Activated T-helper 2 cell treated with anti-CD3 and anti-CD28 coated beads, Interferon-gamma antibody, Interleukin-2, Interleukin-4, amounts not matched to agents 10 μg/mL and 5 μg/mL and 100 μg/mL, durations not matched to agents 14 hours and 24 hours and 36 hours (primary cell): ENCODE measurements around the gene AMN. TPM values are rescaled to one million over a fixed set of nuclear protein-coding genes. Genes with fewer than 3 reads are reported as not detected.
"Not testable (repeated sequence)": the region's sequence is repeated elsewhere in the genome, so short reads cannot be mapped to it uniquely, and the experiment has no call there.

Experiments used
- DNase-seq: peaks from one replicate; pipeline ENCODE4 v3.0.0; 2021; ENCODE audit warnings: low spot score
- H3K27ac Mint-ChIP-seq: one replicate; pipeline ENCODE4 v1.8.0; 2021; ENCODE audit warnings: mixed read lengths
- H3K27me3 Mint-ChIP-seq: one replicate; pipeline ENCODE4 v1.8.0; 2021; ENCODE audit warnings: low read depth, mixed read lengths
- H3K36me3 Mint-ChIP-seq: one replicate; pipeline ENCODE4 v1.8.0; 2021; ENCODE audit warnings: low read depth, mixed read lengths
- H3K4me1 Mint-ChIP-seq: one replicate; pipeline ENCODE4 v1.8.0; 2021; ENCODE audit warnings: low read depth, mixed read lengths
- H3K4me3 Mint-ChIP-seq: one replicate; pipeline ENCODE4 v1.8.0; 2021; ENCODE audit warnings: low read depth, mild to moderate bottlenecking, moderate library complexity, mixed read lengths
- H3K9me3 Mint-ChIP-seq: one replicate; pipeline ENCODE4 v1.8.0; 2021; ENCODE audit warnings: mixed read lengths
- intact Hi-C: fragments of 100-400 bp; cut with micrococcal nuclease; formaldehyde crosslinking; loops from one replicate; pipeline ENCODE4 v1.15.1; 2023
- total RNA-seq: library from RNA; stranded (reverse); gene quantifications from 2 replicates; pipeline ENCODE4 v1.2.3, GENCODE V29; 2022

AMN gene
- 0.44 and 0.55 TPM in 2 replicates for total RNA-seq

- DNase-seq, result no peak
- Mint-ChIP-seq H3K4me3 (peak within 1 kb of the TSS; percentile 49), H3K36me3 (no peaks in the 10 kb centered on the region), H3K9me3 (no peaks in the 10 kb centered on the region), H3K27ac (no peak within 1 kb of the TSS), H3K4me1 (peaks cover 1% of the 10 kb centered on the region), H3K27me3 (peaks cover 21% of the 10 kb centered on the region)
- intact Hi-C loops, result no loop called here
Measured at GRCh38 chr14:102922490-102923200, at the start of gene AMN. Gene AMN, plus strand, starts transcription at chr14:102922663. Its CDS starts 26 bp downstream, at chr14:102922689.

GRCh38 chr14:102873131-102873530, 49.3 kb upstream of the AMN start:
- peaks cover 6% of the 10 kb centered on the region for H3K4me1 Mint-ChIP-seq
- H3K36me3 Mint-ChIP-seq, result peaks cover 42% of the 10 kb centered on the region
- no peak for DNase-seq
- no peaks in the 10 kb centered on the region for H3K27me3 Mint-ChIP-seq
- H3K27ac Mint-ChIP-seq, result no peak overlapping the region
- H3K9me3 Mint-ChIP-seq, result no peaks in the 10 kb centered on the region
- intact Hi-C loops, result no loop called here
- no peak overlapping the region for H3K4me3 Mint-ChIP-seq

DNA sequence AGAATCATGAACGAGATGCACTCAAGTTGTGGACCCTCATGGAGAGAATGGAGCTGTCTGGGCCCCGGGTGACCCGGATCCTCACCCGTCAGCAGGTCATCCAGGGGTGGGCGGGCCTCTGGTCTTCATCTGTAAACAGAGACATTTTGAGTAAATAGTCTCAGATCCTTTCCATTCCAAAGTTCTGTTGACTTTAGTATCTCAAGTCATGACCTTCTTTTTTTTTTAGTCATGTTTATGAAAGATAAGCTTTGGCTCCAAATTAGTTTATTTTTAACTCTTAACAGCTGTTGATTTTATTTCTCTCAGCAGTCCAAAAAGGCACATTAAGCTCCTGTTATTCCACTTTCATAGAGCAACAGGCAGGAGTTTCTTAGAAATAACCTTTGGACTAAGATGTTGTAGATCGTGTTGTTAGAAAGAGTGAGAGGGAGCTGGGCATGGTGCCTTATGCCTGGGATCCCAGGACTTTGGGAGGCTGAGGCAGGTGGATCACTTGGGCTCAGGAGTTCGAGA, 48.9 kb upstream of the AMN start:
- Mint-ChIP-seq H3K4me3 (no peak overlapping the region), H3K27me3 (no peaks in the 10 kb centered on the region), H3K9me3 (no peaks in the 10 kb centered on the region), H3K27ac (no peak overlapping the region), H3K36me3 (peaks cover 38% of the 10 kb centered on the region), H3K4me1 (peaks cover 6% of the 10 kb centered on the region)
- no peak for DNase-seq
- intact Hi-C loops, result no loop called here

GRCh38 chr14:102875652-102876051, 46.8 kb upstream of the AMN start:
- no peak for DNase-seq
- H3K36me3 Mint-ChIP-seq, result peaks cover 35% of the 10 kb centered on the region
- H3K27ac Mint-ChIP-seq, result no peak overlapping the region
- intact Hi-C loops, result no loop called here
- no peak overlapping the region for H3K4me3 Mint-ChIP-seq
- no peaks in the 10 kb centered on the region for H3K9me3 Mint-ChIP-seq
- H3K4me1 Mint-ChIP-seq, result peaks cover 5% of the 10 kb centered on the region
- no peaks in the 10 kb centered on the region for H3K27me3 Mint-ChIP-seq

DNA sequence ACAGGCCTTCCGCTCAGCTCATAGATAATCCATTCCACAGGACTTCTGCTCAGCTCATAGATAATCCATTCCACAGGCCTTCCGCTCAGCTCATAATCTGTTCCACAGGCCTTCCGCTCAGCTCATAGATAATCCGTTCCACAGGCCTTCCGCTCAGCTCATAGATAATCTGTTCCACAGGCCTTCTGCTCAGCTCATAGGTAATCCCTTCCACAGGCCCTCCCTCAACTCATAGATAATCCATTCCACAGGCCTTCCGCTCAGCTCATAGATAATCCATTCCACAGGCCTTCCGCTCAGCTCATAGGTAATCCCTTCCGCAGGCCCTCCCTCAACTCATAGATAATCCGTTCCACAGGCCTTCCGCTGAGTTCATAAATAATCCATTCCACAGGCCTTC, 45.0 kb upstream of the AMN start:
- DNase-seq, H3K4me3 Mint-ChIP-seq, intact Hi-C loops, H3K27me3 Mint-ChIP-seq, H3K4me1 Mint-ChIP-seq, H3K27ac Mint-ChIP-seq, H3K9me3 Mint-ChIP-seq: not testable (repeated sequence)
- peaks cover 37% of the 10 kb centered on the region for H3K36me3 Mint-ChIP-seq

- no peaks in the 10 kb centered on the region for H3K27me3 Mint-ChIP-seq
- H3K4me3 Mint-ChIP-seq, result no peak overlapping the region
- intact Hi-C loops, result no loop called here
- peaks cover 14% of the 10 kb centered on the region for H3K4me1 Mint-ChIP-seq
- no peak overlapping the region for H3K27ac Mint-ChIP-seq
- no peak for DNase-seq
- peaks cover 36% of the 10 kb centered on the region for H3K36me3 Mint-ChIP-seq
- no peaks in the 10 kb centered on the region for H3K9me3 Mint-ChIP-seq
Measured at GRCh38 chr14:102878174-102878969, 44.1 kb upstream of the AMN start.

- Mint-ChIP-seq H3K4me1 (peaks cover 16% of the 10 kb centered on the region), H3K9me3 (no peaks in the 10 kb centered on the region), H3K36me3 (peaks cover 37% of the 10 kb centered on the region), H3K27ac (no peak overlapping the region), H3K4me3 (no peak overlapping the region), H3K27me3 (no peaks in the 10 kb centered on the region)
- intact Hi-C loops, result no loop called here
- no peak for DNase-seq
Measured at GRCh38 chr14:102878970-102879460, 43.4 kb upstream of the AMN start.

DNA sequence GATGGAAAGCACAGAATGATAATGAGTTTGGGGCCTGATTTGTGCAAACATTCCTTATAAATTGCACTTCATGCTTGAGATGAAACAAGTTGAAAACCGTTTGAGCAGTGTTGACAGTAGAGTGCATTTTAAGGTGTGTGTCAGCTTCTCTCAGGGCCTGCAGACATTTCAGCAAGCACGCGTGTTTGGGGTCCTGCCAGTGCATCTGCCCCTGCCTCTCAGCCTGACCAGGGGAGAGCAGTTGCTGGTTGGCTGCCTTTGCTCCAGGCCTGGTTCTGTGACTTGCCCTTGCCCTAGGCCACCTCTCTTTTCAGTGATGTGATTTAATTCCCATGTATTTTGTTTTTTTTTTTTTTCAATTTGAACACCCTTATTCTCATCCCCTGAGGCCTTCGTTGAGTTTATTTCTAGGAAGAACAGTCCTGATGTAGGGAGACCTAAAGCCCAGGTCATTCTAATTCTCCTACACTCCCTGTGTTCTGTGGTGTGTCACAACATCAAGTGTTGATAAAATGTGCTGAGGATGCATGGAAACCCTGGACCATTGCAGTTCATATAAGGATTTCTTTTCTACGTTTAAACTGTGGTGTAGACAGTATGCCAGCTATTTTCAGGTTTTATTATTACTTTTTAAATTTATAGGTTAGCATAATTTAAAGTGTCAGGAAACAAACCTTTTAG, 40.1 kb upstream of the AMN start:
- peaks cover 62% of the 10 kb centered on the region for H3K36me3 Mint-ChIP-seq
- no peaks in the 10 kb centered on the region for H3K27me3 Mint-ChIP-seq
- no peak for DNase-seq
- H3K4me3 Mint-ChIP-seq, result no peak overlapping the region
- intact Hi-C loops, result loop anchor here (10.0 kb wide), 1 partner anchor 108 kb away; the partner anchor contains the start of gene TRAF3
- H3K27ac Mint-ChIP-seq, result peak overlapping the region; percentile 20
- H3K9me3 Mint-ChIP-seq, result no peaks in the 10 kb centered on the region
- H3K4me1 Mint-ChIP-seq, result peaks cover 16% of the 10 kb centered on the region

- no peaks in the 10 kb centered on the region for H3K27me3 Mint-ChIP-seq
- no peak for DNase-seq
Measured at GRCh38 chr14:102883089-102883541, 39.3 kb upstream of the AMN start.

GRCh38 chr14:102883554-102883953, 38.9 kb upstream of the AMN start:
- intact Hi-C loops, result loop anchor here (1.0 to 10.0 kb wide), 2 partner anchors 61 to 109 kb away; partner anchors contain the start of gene TRAF3
- peak overlapping the region; percentile 69 for H3K27ac Mint-ChIP-seq
- H3K27me3 Mint-ChIP-seq, result no peaks in the 10 kb centered on the region
- H3K4me1 Mint-ChIP-seq, result peaks cover 16% of the 10 kb centered on the region
- peaks cover 73% of the 10 kb centered on the region for H3K36me3 Mint-ChIP-seq
- no peaks in the 10 kb centered on the region for H3K9me3 Mint-ChIP-seq
- no peak overlapping the region for H3K4me3 Mint-ChIP-seq
- DNase-seq, result no peak

More at GRCh38 chr14:102883089-102883541, 39.3 kb upstream of the AMN start:
- Mint-ChIP-seq H3K27ac (peak overlapping the region; percentile 69), H3K4me3 (no peak overlapping the region), H3K36me3 (peaks cover 68% of the 10 kb centered on the region), H3K9me3 (no peaks in the 10 kb centered on the region), H3K4me1 (peaks cover 16% of the 10 kb centered on the region)
- intact Hi-C loops, result loop anchor here (1.0 to 10.0 kb wide), 2 partner anchors 61 to 108 kb away; partner anchors contain the start of gene TRAF3

DNA sequence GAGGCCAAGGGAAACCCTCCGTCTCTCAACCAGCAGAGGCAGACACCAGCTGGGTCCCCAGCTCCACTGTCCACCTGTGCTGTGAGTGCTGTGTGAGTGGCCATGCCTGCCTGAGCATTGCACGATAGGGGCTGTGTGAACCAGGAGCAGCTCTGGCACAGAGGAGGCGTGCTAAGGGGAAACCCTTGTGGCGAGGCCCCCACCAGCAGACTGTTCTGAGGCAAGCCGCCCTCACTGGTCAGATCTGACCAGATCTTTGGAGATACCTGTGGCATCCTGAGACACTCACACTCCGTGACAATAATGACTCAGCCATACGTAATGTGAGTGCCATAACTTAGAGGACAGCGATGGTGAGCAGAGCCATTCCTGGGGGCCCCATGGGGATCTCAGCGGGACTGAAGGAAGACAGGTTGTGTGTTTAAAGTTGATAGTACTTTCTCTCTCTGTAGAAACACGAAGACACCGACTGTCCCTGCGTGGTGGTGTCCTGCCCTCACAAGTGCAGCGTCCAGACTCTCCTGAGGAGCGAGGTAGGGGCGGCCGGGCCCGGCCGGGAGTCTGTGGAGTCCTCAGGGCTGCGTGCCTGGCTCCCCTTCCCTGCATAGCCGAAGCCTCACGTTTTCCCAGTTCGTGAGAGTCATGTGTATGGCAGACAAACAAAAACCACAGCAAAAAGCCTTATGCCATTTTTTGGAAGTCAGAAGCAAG, 36.6 kb upstream of the AMN start:
- no peaks in the 10 kb centered on the region for H3K27me3 Mint-ChIP-seq
- no peak for DNase-seq
- H3K4me3 Mint-ChIP-seq, result no peak overlapping the region

DNA sequence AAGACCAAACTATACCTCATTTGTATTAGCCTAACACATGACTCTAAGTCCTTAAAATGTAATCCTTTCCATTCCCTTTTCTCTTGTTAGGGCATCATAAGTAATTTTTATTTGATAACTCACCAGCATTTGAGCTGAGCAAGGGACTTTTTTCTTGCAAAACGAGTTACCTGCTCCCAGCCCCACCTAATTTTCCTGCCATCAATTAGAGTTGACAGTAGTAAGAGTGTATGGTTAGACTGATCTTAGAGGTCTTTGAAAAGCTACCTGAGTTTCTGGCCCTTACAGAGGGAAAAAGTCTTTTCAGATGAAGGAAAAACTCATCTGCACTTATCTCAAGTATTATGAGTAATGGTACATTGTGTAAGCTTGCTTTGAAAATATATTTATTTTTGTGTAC, 33.7 kb upstream of the AMN start:
- H3K4me1 Mint-ChIP-seq, result peaks cover 8% of the 10 kb centered on the region
- intact Hi-C loops, result loop anchor here (10.0 kb wide), 1 partner anchor 114 kb away; the partner anchor contains the start of gene TRAF3
- H3K27me3 Mint-ChIP-seq, result no peaks in the 10 kb centered on the region
- H3K27ac Mint-ChIP-seq, result no peak overlapping the region
- no peak for DNase-seq
- H3K36me3 Mint-ChIP-seq, result peaks cover 79% of the 10 kb centered on the region
- no peaks in the 10 kb centered on the region for H3K9me3 Mint-ChIP-seq
- no peak overlapping the region for H3K4me3 Mint-ChIP-seq

More for the DNA sequence above, 36.6 kb upstream of the AMN start:
- Mint-ChIP-seq H3K36me3 (peaks cover 79% of the 10 kb centered on the region), H3K4me1 (peaks cover 16% of the 10 kb centered on the region), H3K9me3 (no peaks in the 10 kb centered on the region), H3K27ac (no peak overlapping the region)
- intact Hi-C loops, result loop anchor here (10.0 kb wide), 1 partner anchor 111 kb away; the partner anchor contains the start of gene TRAF3
